Activated T-cell treated with anti-CD3 and anti-CD28 coated beads for 24 hours (primary cell): ENCODE measurements around the gene KIF25.
"Not testable (repeated sequence)": the region's sequence is repeated elsewhere in the genome, so short reads cannot be mapped to it uniquely, and the experiment has no call there.

Experiments used
- DNase-seq: peaks from one replicate; pipeline ENCODE4 v3.0.0-alpha.2; 2020; ENCODE audit warnings: low read depth

KIF25 gene

DNA sequence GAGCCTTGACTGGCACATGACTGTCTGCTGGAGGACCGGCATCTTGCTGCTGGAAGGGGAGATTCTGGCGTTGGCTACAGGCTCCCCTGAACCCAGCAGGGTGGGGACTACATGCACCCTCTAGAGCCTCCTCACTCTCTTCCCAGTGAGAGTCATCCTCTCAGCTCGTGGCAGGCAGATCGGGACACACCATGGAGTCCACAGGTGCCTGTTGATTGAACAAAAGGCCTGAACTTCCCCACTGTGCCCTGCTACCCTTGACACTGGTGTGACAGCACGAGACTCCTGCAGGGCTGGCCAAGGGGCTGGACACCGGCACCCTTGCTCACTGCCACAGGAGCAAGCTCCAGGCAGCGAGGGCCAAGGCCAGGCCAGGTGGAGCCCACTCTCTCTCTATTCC is 73.3 kb downstream of the KIF25 start:
- no peak for DNase-seq

DNA sequence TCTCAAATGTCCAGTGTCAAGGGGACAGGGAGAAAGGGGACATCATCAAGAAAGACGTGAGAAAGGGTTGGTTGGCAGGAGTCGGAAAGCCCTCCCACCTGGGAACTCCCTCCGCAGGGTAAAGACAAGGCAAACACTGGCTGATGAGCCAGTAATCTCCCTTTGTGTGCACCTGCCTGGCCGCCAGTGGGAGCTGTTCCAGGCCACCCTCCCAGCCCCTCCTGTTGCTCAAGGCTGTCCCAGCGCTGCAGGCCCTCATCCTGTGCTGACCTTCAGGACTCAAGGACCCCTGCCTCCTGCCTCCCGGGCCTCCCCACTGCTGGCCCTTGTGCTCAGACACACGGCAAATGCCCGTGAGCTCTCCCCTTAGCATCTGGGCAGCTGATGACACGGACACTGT is 74.1 kb downstream of the KIF25 start:
- DNase-seq: no peak

GRCh38 chr6:168072261-168072660 is 74.8 kb downstream of the KIF25 start:
- no peak for DNase-seq

DNA sequence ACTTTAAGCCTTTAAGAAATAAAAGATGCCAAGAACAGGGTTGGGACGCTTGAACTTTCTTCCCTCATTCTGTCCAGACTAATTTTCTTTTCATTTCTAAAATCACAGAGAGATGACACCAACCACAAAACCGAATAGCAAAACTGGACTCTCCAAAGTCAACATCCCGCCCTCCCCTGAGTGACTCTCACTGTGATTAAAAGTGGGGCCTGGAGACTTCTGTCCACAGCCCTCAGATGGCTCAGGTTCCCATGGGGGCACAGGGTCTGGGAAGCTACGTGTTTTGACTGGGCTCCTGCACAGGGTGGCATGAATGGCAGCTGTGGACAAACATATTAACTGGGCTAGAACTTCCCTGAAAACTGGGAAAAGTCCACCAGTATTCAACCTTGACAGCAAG is 75.3 kb downstream of the KIF25 start:
- no peak for DNase-seq

DNA sequence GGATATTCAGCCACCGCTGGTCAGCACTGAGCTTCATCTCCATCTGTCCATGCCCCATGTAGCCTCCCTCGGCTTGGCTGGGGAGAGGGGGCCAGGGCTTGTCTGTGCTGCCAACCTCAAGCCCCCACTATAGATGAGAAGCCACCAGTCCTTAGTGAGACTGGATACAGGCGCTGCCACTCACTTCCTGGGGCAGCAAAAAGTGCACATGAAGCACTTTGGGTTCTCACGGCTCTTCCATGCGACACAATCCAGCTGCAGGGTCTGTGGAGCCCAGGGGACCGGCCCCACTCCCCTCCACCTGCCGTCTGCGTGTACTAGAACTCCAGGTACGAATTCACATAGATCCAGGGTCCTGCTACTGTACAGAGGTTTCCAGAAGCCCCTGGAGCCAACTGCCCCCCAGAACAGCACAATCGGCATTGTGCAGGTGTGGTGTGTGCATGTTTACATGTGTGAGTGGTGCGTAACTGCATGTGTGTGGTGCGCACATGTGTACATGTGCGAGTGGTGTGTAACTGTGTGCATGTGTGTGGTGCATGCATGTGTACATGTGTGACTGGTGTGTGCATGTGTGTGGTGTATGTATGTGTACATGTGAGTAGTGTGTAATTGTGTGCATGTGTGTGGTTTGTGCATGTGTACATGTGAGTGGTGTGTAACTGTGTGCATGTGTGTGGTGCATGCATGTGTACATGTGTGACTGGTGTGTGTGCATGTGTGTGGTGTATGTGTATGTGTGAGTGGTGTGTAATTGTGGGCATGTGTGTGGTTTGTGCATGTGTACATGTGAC is 76.7 kb downstream of the KIF25 start:
- no peak for DNase-seq

GRCh38 chr6:168075216-168075615 is 77.7 kb downstream of the KIF25 start:
- DNase-seq: no peak

- DNase-seq: no peak
Measured at GRCh38 chr6:168075787-168076202, 78.3 kb downstream of the KIF25 start.

DNA sequence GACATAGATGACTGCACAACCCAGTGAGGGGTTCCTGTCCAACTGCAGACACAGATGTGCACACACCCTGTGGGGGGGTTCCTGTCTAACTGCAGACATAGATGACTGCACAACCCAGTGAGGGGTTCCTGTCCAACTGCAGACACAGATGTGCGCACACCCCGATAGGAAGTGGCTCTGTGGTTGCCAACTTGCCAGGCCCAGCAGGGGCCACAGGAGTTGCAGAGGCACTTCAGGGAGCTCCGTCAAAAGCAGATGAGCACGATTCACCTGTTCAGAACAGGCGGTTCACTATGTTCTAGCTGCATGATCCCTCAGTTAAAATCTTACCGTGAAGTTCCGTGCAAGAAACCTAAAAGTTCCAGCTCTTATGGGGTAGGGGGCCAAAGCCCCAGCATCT is 79.9 kb downstream of the KIF25 start:
- DNase-seq: not testable (repeated sequence)

DNA sequence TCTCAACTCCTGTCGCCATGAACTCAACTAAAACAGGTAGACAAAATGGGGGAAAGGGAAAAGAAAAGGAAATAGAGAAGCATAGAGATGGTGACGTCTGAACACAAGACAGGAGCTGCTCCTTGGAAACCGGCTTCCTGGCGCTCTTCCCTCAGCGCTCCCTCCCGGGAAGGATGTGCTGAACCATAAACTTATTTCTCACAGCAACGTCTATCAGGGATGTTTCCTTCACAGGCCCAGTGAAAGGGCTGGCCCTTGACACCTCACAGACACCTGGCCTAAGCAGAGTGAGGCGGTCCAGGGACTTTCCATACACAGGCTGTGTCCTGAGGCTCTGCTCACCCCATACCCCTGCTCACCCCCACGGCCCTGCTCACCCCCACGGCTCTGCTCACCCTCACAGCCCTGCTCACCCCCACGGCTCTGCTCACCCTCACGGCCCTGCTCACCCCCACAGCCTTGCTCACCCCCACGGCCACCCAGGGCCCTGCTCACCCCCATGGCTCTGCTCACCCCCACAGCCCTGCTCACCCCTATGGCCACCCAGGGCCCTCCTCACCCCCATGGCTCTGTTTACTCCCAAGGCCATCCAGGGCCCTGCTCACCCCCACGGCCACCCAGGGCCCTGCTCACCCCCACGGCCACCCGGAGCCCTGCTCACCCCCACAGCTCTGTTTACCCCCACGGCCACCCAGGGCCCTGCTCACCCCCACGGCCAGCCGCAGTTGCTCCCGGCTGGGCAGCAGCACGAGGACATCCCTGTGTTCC is 80.9 kb downstream of the KIF25 start:
- no peak for DNase-seq

DNA sequence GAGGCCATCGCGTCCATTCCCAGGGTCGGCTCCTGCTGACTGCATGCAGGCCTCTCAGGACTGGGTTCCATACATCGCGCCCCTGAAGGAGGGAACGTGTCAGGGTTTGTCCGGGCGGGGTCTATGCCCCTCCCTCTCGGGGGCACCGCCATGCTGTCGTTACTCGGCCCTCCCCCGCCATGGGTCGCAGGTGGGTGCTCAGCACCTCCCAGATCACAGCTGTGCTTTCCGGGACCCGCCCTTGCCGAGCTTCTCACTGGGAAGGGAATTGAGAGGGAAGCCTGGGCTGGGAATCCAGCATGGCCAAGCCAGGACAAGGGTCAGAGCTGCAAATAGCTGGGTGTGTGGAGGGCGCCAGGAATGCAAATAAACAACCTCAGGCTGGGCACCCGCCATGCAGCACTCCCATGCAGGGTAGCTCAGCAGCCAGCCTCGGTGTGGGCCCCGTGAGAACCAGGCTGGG is 81.5 kb downstream of the KIF25 start, which contains the start of gene FRMD1:
Gene FRMD1, minus strand, starts transcription at position 270 of the 463 bp plus-strand sequence. Its CDS starts 118 bp downstream, at position 152.
- DNase-seq: no peak

- DNase-seq: no peak
Measured at GRCh38 chr6:168080393-168081077, 83.1 kb downstream of the KIF25 start.

GRCh38 chr6:168081858-168082546 is 84.5 kb downstream of the KIF25 start:
- no peak for DNase-seq

- DNase-seq: no peak
Measured at GRCh38 chr6:168082860-168083513, 85.5 kb downstream of the KIF25 start.

DNA sequence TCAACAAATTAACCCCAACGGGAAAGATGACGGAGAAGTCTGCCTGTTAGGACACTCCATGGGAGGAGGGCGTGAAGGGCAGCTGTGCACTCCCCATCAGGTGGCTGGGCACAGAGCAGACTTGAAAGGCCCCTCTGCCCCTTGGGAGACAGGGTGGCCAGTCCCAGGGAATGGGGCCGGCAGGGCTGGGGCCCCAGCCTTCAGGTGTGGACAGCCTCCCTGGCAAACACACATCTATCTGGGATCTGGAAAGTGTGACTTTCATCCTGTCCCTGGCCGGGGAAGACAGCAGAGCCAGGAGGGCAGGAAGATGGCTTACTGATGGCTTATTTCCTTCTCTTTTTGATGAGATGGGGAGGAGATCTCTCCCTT is 86.0 kb downstream of the KIF25 start:
- DNase-seq: no peak

GRCh38 chr6:168084465-168085160 is 87.1 kb downstream of the KIF25 start:
- no peak for DNase-seq

- DNase-seq: no peak
Measured at GRCh38 chr6:168086066-168086465, 88.6 kb downstream of the KIF25 start.

- DNase-seq: no peak
Measured at GRCh38 chr6:168086616-168087015, 89.1 kb downstream of the KIF25 start.

DNA sequence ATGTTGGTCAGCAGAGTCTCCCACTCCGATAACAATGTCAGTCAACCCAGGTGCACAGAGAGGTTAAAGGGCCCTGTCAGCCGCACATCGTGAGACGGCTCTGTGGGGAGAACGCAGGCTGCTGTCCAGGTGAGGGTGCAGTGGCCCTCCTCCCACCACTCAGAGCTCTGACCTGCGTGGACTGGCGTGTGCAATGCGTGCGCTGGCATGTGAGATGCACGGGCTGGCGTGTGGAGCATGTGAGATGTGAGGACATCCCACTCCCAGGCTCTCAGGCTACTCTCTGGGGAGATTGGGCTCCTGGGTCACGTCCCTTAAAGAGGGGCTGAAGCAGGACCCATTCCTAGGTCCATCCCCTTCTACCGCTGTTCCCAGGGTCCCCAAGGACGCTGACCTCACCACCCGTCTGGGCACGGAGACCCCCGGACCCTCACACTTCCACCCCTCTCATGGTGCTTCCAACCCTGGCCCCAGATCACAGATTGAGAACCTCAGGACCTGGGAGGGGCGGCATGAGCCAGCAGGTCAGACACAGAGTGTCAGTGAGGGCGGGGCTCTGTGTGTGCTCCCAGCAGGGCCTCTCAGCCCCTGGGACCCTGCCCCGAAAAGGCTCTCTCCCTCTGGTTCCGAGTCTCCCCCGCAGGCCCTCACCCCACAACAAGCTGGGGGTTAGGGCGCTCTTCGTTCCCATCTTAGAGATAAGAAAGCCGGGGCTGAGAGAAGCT is 90.1 kb downstream of the KIF25 start:
- no peak for DNase-seq

GRCh38 chr6:168088161-168089053 is 90.9 kb downstream of the KIF25 start:
- no peak for DNase-seq
